Muscle of leg (tissue), 11 donors: ENCODE data around the gene MTUS2. TPM values are rescaled to one million over a fixed set of nuclear protein-coding genes. Genes with fewer than 3 reads are reported as not detected.
"Not testable (repeated sequence)": the region's sequence is repeated elsewhere in the genome, so short reads cannot be mapped to it uniquely, and the experiment has no call there.

Experiments used
- DNase-seq: peaks from one replicate; pipeline ENCODE4 v3.0.0; 2013
- H3K27ac ChIP-seq: one replicate; pipeline ENCODE4 v1.5.1; 2013; ENCODE audit warnings: mild to moderate bottlenecking, low read length, control low read depth
- H3K27me3 ChIP-seq: one replicate; pipeline ENCODE4 v1.6.1; 2013; ENCODE audit warnings: low read length; ENCODE audit not compliant: control insufficient read depth, insufficient read depth
- H3K36me3 ChIP-seq: one replicate; pipeline ENCODE4 v1.6.1; 2013; ENCODE audit warnings: low read length; ENCODE audit not compliant: control insufficient read depth, insufficient read depth
- H3K4me1 ChIP-seq: one replicate; pipeline ENCODE4 v1.6.1; 2013; ENCODE audit warnings: low read length; ENCODE audit not compliant: control insufficient read depth, insufficient read depth
- H3K4me3 ChIP-seq: one replicate; pipeline ENCODE4 v1.5.1; 2013; ENCODE audit warnings: low read length, control low read depth
- H3K9me3 ChIP-seq: replicated peaks from 2 replicates; pipeline ENCODE4 v1.6.1; 2013; ENCODE audit warnings: low read depth, low read length; ENCODE audit not compliant: control insufficient read depth
- WGBS: methylation state at CpG from one replicate; pipeline ENCODE4 v1.1.5; 2013; ENCODE audit warnings: missing lambda C conversion rate; ENCODE audit not compliant: insufficient coverage; 5-methylcytosine and 5-hydroxymethylcytosine counted together
- polyA plus RNA-seq, 8 donors: library from polyadenylated mRNA; unstranded; fragments of 120-200 nt; gene quantifications; one replicate each; pipeline versions ENCODE4 v1.2.1 to v1.2.3, GENCODE V29; 2013; ENCODE audit warnings: inconsistent platforms in 1 of 8, low replicate concordance in 1 of 8; ENCODE audit not compliant: insufficient read length in 8 of 8, insufficient read depth in 1 of 8
- total RNA-seq: library from RNA; stranded (reverse); fragments of 120-200 nt; gene quantifications from one replicate; pipeline ENCODE4 v1.2.4, GENCODE V29; 2013

The MTUS2 gene
- total and polyA plus RNA-seq, 9 donors, result 11.3 to 29.5 (median 21.7) TPM

- peaks cover 1% of the 10 kb centered on the region for H3K9me3 ChIP-seq
- no peaks in the 10 kb centered on the region for H3K27me3 ChIP-seq
- 100% methylated on average over 2 of the region's 3 CpGs for WGBS
- peaks cover 2% of the 10 kb centered on the region for H3K4me1 ChIP-seq
- H3K36me3 ChIP-seq, result no peaks in the 10 kb centered on the region
- no peak for DNase-seq
- no peak overlapping the region for H3K27ac ChIP-seq
- no peak overlapping the region for H3K4me3 ChIP-seq
Measured at GRCh38 chr13:29190298-29190697, 370.2 kb downstream of the MTUS2 start.

- no CpG with 5 or more reads among the region's 1 CpG for WGBS
- H3K36me3 ChIP-seq, result no peaks in the 10 kb centered on the region
- no peaks in the 10 kb centered on the region for H3K9me3 ChIP-seq
- H3K4me3 ChIP-seq, result no peak overlapping the region
- no peak for DNase-seq
- H3K27me3 ChIP-seq, result no peaks in the 10 kb centered on the region
- H3K27ac ChIP-seq, result no peak overlapping the region
- H3K4me1 ChIP-seq, result peaks cover 2% of the 10 kb centered on the region
Measured at GRCh38 chr13:29193083-29193482, 372.9 kb downstream of the MTUS2 start.

- Histone ChIP-seq H3K27me3 (no peaks in the 10 kb centered on the region), H3K4me1 (peaks cover 2% of the 10 kb centered on the region), H3K4me3 (no peak overlapping the region), H3K36me3 (no peaks in the 10 kb centered on the region), H3K27ac (no peak overlapping the region), H3K9me3 (no peaks in the 10 kb centered on the region)
- DNase-seq, result no peak
- 63% methylated on average over 3 of the region's 3 CpGs for WGBS
Measured at GRCh38 chr13:29195456-29195855, 375.3 kb downstream of the MTUS2 start.

- WGBS, result no CpG with 5 or more reads among the region's 2 CpGs
- Histone ChIP-seq H3K9me3 (no peaks in the 10 kb centered on the region), H3K27me3 (no peaks in the 10 kb centered on the region), H3K4me3 (no peak overlapping the region), H3K27ac (no peak overlapping the region), H3K4me1 (peaks cover under 1% of the 10 kb centered on the region), H3K36me3 (no peaks in the 10 kb centered on the region)
- DNase-seq, result no peak
Measured at GRCh38 chr13:29196409-29197074, 376.4 kb downstream of the MTUS2 start.

GRCh38 chr13:29202753-29203152 lies 382.6 kb downstream of the MTUS2 start:
- H3K9me3 ChIP-seq, H3K27ac ChIP-seq, H3K4me3 ChIP-seq, H3K27me3 ChIP-seq, DNase-seq, H3K36me3 ChIP-seq, H3K4me1 ChIP-seq: not testable (repeated sequence)
- WGBS, result 79% methylated on average over 6 of the region's 6 CpGs

- no peak overlapping the region for H3K4me3 ChIP-seq
- no peak overlapping the region for H3K27ac ChIP-seq
- 94% methylated on average over 13 of the region's 13 CpGs for WGBS
- no peaks in the 10 kb centered on the region for H3K9me3 ChIP-seq
- no peaks in the 10 kb centered on the region for H3K27me3 ChIP-seq
- DNase-seq, result no peak
- H3K36me3 ChIP-seq, result no peaks in the 10 kb centered on the region
- H3K4me1 ChIP-seq, result no peaks in the 10 kb centered on the region
Measured at GRCh38 chr13:29204651-29205050, 384.5 kb downstream of the MTUS2 start.

GRCh38 chr13:29210676-29211075 lies 390.5 kb downstream of the MTUS2 start:
- no peak overlapping the region for H3K4me3 ChIP-seq
- no peak overlapping the region for H3K27ac ChIP-seq
- H3K27me3 ChIP-seq, result no peaks in the 10 kb centered on the region
- no peaks in the 10 kb centered on the region for H3K36me3 ChIP-seq
- WGBS, result 71% methylated on average over 4 of the region's 4 CpGs
- no peak for DNase-seq
- H3K9me3 ChIP-seq, result no peaks in the 10 kb centered on the region
- no peaks in the 10 kb centered on the region for H3K4me1 ChIP-seq

- not testable (repeated sequence) for H3K27ac ChIP-seq, H3K4me3 ChIP-seq, H3K27me3 ChIP-seq, H3K4me1 ChIP-seq, DNase-seq, H3K9me3 ChIP-seq, H3K36me3 ChIP-seq
- 85% methylated on average over 5 of the region's 5 CpGs for WGBS
Measured at GRCh38 chr13:29211162-29211561, 391.0 kb downstream of the MTUS2 start.

GRCh38 chr13:29222458-29222857 lies 402.3 kb downstream of the MTUS2 start:
- no peak for DNase-seq
- Histone ChIP-seq H3K4me1 (no peaks in the 10 kb centered on the region), H3K27ac (no peak overlapping the region), H3K4me3 (no peak overlapping the region), H3K36me3 (no peaks in the 10 kb centered on the region), H3K9me3 (peaks cover 15% of the 10 kb centered on the region), H3K27me3 (no peaks in the 10 kb centered on the region)
- WGBS, result 100% methylated on average over 1 of the region's 5 CpGs

- Histone ChIP-seq H3K27me3 (no peaks in the 10 kb centered on the region), H3K9me3 (peaks cover 15% of the 10 kb centered on the region), H3K36me3 (no peaks in the 10 kb centered on the region), H3K4me1 (no peaks in the 10 kb centered on the region), H3K4me3 (no peak overlapping the region), H3K27ac (peak overlapping the region; percentile 3)
- peak; percentile 68 for DNase-seq
- no CpG with 5 or more reads among the region's 2 CpGs for WGBS
Measured at GRCh38 chr13:29224206-29224605, 404.1 kb downstream of the MTUS2 start.

GRCh38 chr13:29227576-29227975 lies 407.4 kb downstream of the MTUS2 start:
- H3K27me3 ChIP-seq, result no peaks in the 10 kb centered on the region
- no peak overlapping the region for H3K4me3 ChIP-seq
- peak; percentile 91 for DNase-seq
- H3K36me3 ChIP-seq, result no peaks in the 10 kb centered on the region
- peaks cover 14% of the 10 kb centered on the region for H3K9me3 ChIP-seq
- no peaks in the 10 kb centered on the region for H3K4me1 ChIP-seq
- H3K27ac ChIP-seq, result peak overlapping the region; percentile 71
